ENCODE results near the gene CCND1.

CCND1 gene
- total RNA-seq, result 0.44 to 5.9 (median 4.5) reads per million in 4 experiments

- no peak for DNase-seq
Measured at GRCh38 chr11:69640995-69641581, at the start of gene CCND1. CCND1 (plus strand) TSS chr11:69641156; CDS start chr11:69641314, 158 bp downstream.

GRCh38 chr11:69592986-69593650 lies 47.8 kb upstream of the CCND1 start:
- DNase-seq, result no peak

- DNase-seq, result no peak
Measured at GRCh38 chr11:69593851-69594250, 47.1 kb upstream of the CCND1 start.

GRCh38 chr11:69594481-69594880 lies 46.5 kb upstream of the CCND1 start:
- DNase-seq, result no peak

GRCh38 chr11:69595805-69596665 lies 44.9 kb upstream of the CCND1 start:
- DNase-seq, result no peak

GRCh38 chr11:69598147-69598546 lies 42.8 kb upstream of the CCND1 start:
- DNase-seq, result no peak

- DNase-seq, result no peak
Measured at GRCh38 chr11:69599502-69599901, 41.5 kb upstream of the CCND1 start.

- DNase-seq, result no peak
Measured at GRCh38 chr11:69600001-69600400, 41.0 kb upstream of the CCND1 start.

- DNase-seq, result no peak
Measured at GRCh38 chr11:69601011-69601975, 39.7 kb upstream of the CCND1 start.

GRCh38 chr11:69603111-69603836 lies 37.7 kb upstream of the CCND1 start:
- no peak for DNase-seq

GRCh38 chr11:69604055-69604454 lies 36.9 kb upstream of the CCND1 start:
- no peak for DNase-seq

- no peak for DNase-seq
Measured at GRCh38 chr11:69605737-69606526, 35.0 kb upstream of the CCND1 start.

- DNase-seq, result no peak
Measured at GRCh38 chr11:69609351-69609750, 31.6 kb upstream of the CCND1 start.

GRCh38 chr11:69611548-69612526 lies 29.1 kb upstream of the CCND1 start:
- no peak for DNase-seq

- DNase-seq, result no peak
Measured at GRCh38 chr11:69613594-69613993, 27.4 kb upstream of the CCND1 start.

- no peak for DNase-seq
Measured at GRCh38 chr11:69614085-69614484, 26.9 kb upstream of the CCND1 start.

GRCh38 chr11:69615545-69616278 lies 25.2 kb upstream of the CCND1 start:
- DNase-seq, result no peak

GRCh38 chr11:69617220-69617619 lies 23.7 kb upstream of the CCND1 start:
- DNase-seq, result no peak

- DNase-seq, result no peak
Measured at GRCh38 chr11:69617682-69618081, 23.3 kb upstream of the CCND1 start.
